Lower lobe of right lung (tissue), 2 donors: Measurements from ENCODE around the gene ZNF462. TPM values are rescaled to one million over a fixed set of nuclear protein-coding genes. Genes with fewer than 3 reads are reported as not detected.

Experiments used
- ATAC-seq, 2 donors: fragments of 200-7000 bp; cut with Tn5 transposase; one replicate each; pipeline ENCODE4 v1.9.1; 2020 to 2022; ENCODE audit warnings: mild to moderate bottlenecking in 2 of 2, moderate library complexity in 2 of 2
- DNase-seq: peaks from one replicate; pipeline ENCODE4 v3.0.0-alpha.2; 2020
- H3K27ac ChIP-seq: fragments of 200-600 bp; one replicate; pipeline ENCODE4 v1.8.0; 2022
- H3K27me3 ChIP-seq: fragments of 200-600 bp; one replicate; pipeline ENCODE4 v1.8.0; 2022; ENCODE audit warnings: low read depth
- H3K36me3 ChIP-seq: fragments of 200-600 bp; one replicate; pipeline ENCODE4 v1.8.0; 2022; ENCODE audit warnings: mild to moderate bottlenecking
- H3K4me1 ChIP-seq: fragments of 200-600 bp; one replicate; pipeline ENCODE4 v1.8.0; 2022
- H3K4me3 ChIP-seq: fragments of 200-600 bp; one replicate; pipeline ENCODE4 v1.8.0; 2022; ENCODE audit warnings: mild to moderate bottlenecking
- H3K9me3 ChIP-seq: fragments of 200-600 bp; one replicate; pipeline ENCODE4 v1.8.0; 2022
- CTCF ChIP-seq: fragments of 200-600 bp; IDR thresholded peaks from one replicate; pipeline ENCODE4 v1.8.0; 2022; ENCODE audit warnings: antibody characterized with exemption, mild to moderate bottlenecking
- intact Hi-C: fragments of 100-400 bp; cut with DNase I; formaldehyde crosslinking; loops from one replicate; pipeline ENCODE4 v1.11.0; 2022
- total RNA-seq: library from RNA; stranded (reverse); fragmentation: NEBNext Ultra II Directional; extraction: Animal tissue kit (Norgen Biotek cat#: 25700); gene quantifications from one replicate; pipeline ENCODE4 v1.2.1, GENCODE V29; 2021
- donor health status: DM: no; HTN: yes; CAD: no; lungs with severe emphysema.

The ZNF462 gene
- total RNA-seq, 1 donor from 2014 or later, result 24.4 TPM

- DNase-seq, result no peak
- Histone ChIP-seq H3K4me1 (peaks cover 17% of the 10 kb centered on the region), H3K4me3 (no peak overlapping the region), H3K36me3 (no peaks in the 10 kb centered on the region), H3K9me3 (no peaks in the 10 kb centered on the region), H3K27ac (no peak overlapping the region), H3K27me3 (no peaks in the 10 kb centered on the region)
- no peak for ATAC-seq
- no peak for TF ChIP-seq CTCF
- intact Hi-C loops, result no loop called here
Observed at GRCh38 chr9:106913276-106913675, 50.3 kb downstream of the ZNF462 start.

- no peak for TF ChIP-seq CTCF
- no peak overlapping the region for H3K4me3 ChIP-seq
- no peaks in the 10 kb centered on the region for H3K9me3 ChIP-seq
- DNase-seq (no peak), ATAC-seq (no peak)
- no peaks in the 10 kb centered on the region for H3K36me3 ChIP-seq
- intact Hi-C loops, result no loop called here
- no peaks in the 10 kb centered on the region for H3K27me3 ChIP-seq
- peak overlapping the region; percentile 26 for H3K27ac ChIP-seq
- H3K4me1 ChIP-seq, result peaks cover 24% of the 10 kb centered on the region
Observed at GRCh38 chr9:106915851-106916250, 52.9 kb downstream of the ZNF462 start.

GRCh38 chr9:106916466-106917235, 53.7 kb downstream of the ZNF462 start:
- H3K4me3 ChIP-seq, result no peak overlapping the region
- peak overlapping the region; percentile 26 for H3K27ac ChIP-seq
- peak; percentile 59 to 90 for ATAC-seq

GRCh38 chr9:106918825-106919509, 56.0 kb downstream of the ZNF462 start:
- intact Hi-C loops, result no loop called here
- Histone ChIP-seq H3K4me1 (peaks cover 36% of the 10 kb centered on the region), H3K9me3 (no peaks in the 10 kb centered on the region), H3K36me3 (peaks cover 8% of the 10 kb centered on the region), H3K27ac (no peak overlapping the region), H3K4me3 (no peak overlapping the region), H3K27me3 (no peaks in the 10 kb centered on the region)
- no peak for TF ChIP-seq CTCF
- ATAC-seq (no peak), DNase-seq (no peak)

More at GRCh38 chr9:106916466-106917235, 53.7 kb downstream of the ZNF462 start:
- Histone ChIP-seq H3K9me3 (no peaks in the 10 kb centered on the region), H3K27me3 (no peaks in the 10 kb centered on the region), H3K36me3 (no peaks in the 10 kb centered on the region), H3K4me1 (peaks cover 30% of the 10 kb centered on the region)
- no peak for DNase-seq
- intact Hi-C loops, result no loop called here
- TF ChIP-seq CTCF, result no peak

GRCh38 chr9:106920091-106920490, 57.1 kb downstream of the ZNF462 start:
- Histone ChIP-seq H3K4me3 (no peak overlapping the region), H3K27me3 (no peaks in the 10 kb centered on the region), H3K4me1 (peaks cover 36% of the 10 kb centered on the region), H3K27ac (peak overlapping the region; percentile 58), H3K36me3 (peaks cover 20% of the 10 kb centered on the region), H3K9me3 (no peaks in the 10 kb centered on the region)
- TF ChIP-seq CTCF, result no peak
- intact Hi-C loops, result no loop called here
- ATAC-seq (no peak), DNase-seq (no peak)
